GM23338 (cell line): Measurements from ENCODE around the gene DDX39B. TPM values are rescaled to one million over a fixed set of nuclear protein-coding genes. Genes with fewer than 3 reads are reported as not detected.
A peak's percentile ranks its signal among the peaks of the same experiment; 100 is the strongest.

ENCODE experiments used
- ATAC-seq: fragments of 200-7000 bp; cut with Tn5 transposase; 3 replicates; pipeline ENCODE4 v1.9.1; 2020
- DNase-seq: peaks from one replicate; pipeline ENCODE4 v3.0.0-alpha.2; 2015; ENCODE audit warnings: low spot score
- H2AFZ ChIP-seq: fragments of 200-600 bp; sonication (generic); 2 replicates; pipeline ENCODE4 v1.8.0; 2016; ENCODE audit warnings: antibody characterized with exemption, mild to moderate bottlenecking, moderate library complexity
- H3F3A ChIP-seq: fragments of 200-600 bp; sonication (generic); replicated peaks from 2 replicates; pipeline ENCODE4 v1.8.0; 2017; ENCODE audit warnings: antibody characterized with exemption, mixed run types, low read depth
- H3K27ac ChIP-seq: fragments of 200-600 bp; sonication (generic); 2 replicates; pipeline ENCODE4 v1.6.1; 2016; ENCODE audit warnings: low read depth
- H3K27me3 ChIP-seq: fragments of 200-600 bp; sonication (generic); 2 replicates; pipeline ENCODE4 v1.8.0; 2016; ENCODE audit warnings: mild to moderate bottlenecking, mixed run types, moderate library complexity; ENCODE audit not compliant: insufficient read depth
- H3K36me3 ChIP-seq: fragments of 200-600 bp; sonication (generic); 2 replicates; pipeline ENCODE4 v1.8.0; 2016; ENCODE audit warnings: mild to moderate bottlenecking; ENCODE audit not compliant: insufficient read depth
- H3K4me1 ChIP-seq: fragments of 200-600 bp; sonication (generic); 2 replicates; pipeline ENCODE4 v1.8.0; 2016; ENCODE audit warnings: mild to moderate bottlenecking, moderate library complexity; ENCODE audit not compliant: insufficient read depth
- H3K4me2 ChIP-seq: fragments of 200-600 bp; sonication (generic); 2 replicates; pipeline ENCODE4 v1.7.1; 2017; ENCODE audit warnings: mixed run types
- H3K4me3 ChIP-seq: fragments of 200-600 bp; sonication (generic); 2 replicates; pipeline ENCODE4 v1.6.1; 2016; ENCODE audit warnings: mixed run types
- H3K79me2 ChIP-seq: fragments of 200-600 bp; sonication (generic); replicated peaks from 2 replicates; pipeline ENCODE4 v1.8.0; 2017; ENCODE audit warnings: mild to moderate bottlenecking; ENCODE audit not compliant: insufficient read depth
- H3K9me2 ChIP-seq: fragments of 200-600 bp; sonication (generic); 2 replicates; pipeline ENCODE4 v1.8.0; 2017; ENCODE audit not compliant: insufficient read depth
- H4K20me1 ChIP-seq: fragments of 200-600 bp; sonication (generic); replicated peaks from 2 replicates; pipeline ENCODE4 v1.8.0; 2017; ENCODE audit warnings: mild to moderate bottlenecking; ENCODE audit not compliant: insufficient read depth
- H3K27ac Mint-ChIP-seq: 2 replicates; pipeline ENCODE4 v1.8.0; 2020; ENCODE audit warnings: inconsistent platforms, mild to moderate bottlenecking, moderate library complexity, mixed read lengths
- H3K27me3 Mint-ChIP-seq: 3 replicates; pipeline ENCODE4 v1.8.0; 2022; ENCODE audit warnings: low read depth, mild to moderate bottlenecking, moderate library complexity, mixed read lengths, inconsistent platforms; ENCODE audit not compliant: insufficient read depth, poor library complexity
- H3K36me3 Mint-ChIP-seq: 3 replicates; pipeline ENCODE4 v1.8.0; 2021; ENCODE audit warnings: low read depth, mild to moderate bottlenecking, inconsistent platforms, moderate library complexity, mixed read lengths
- H3K4me1 Mint-ChIP-seq: 3 replicates; pipeline ENCODE4 v1.8.0; 2020; ENCODE audit warnings: mild to moderate bottlenecking, inconsistent platforms, mixed read lengths
- H3K4me3 Mint-ChIP-seq: 3 replicates; pipeline ENCODE4 v1.8.0; 2021; ENCODE audit warnings: moderate library complexity, mild to moderate bottlenecking, inconsistent platforms, mixed read lengths
- H3K9me3 Mint-ChIP-seq: 3 replicates; pipeline ENCODE4 v1.8.0; 2020; ENCODE audit warnings: moderate library complexity, mild to moderate bottlenecking, inconsistent platforms, mixed read lengths
- CREB1 ChIP-seq: fragments of 250-450 bp; sonication (Bioruptor Pico); IDR thresholded peaks from 2 replicates; pipeline ENCODE4 v1.5.0; 2020; ENCODE audit warnings: low read depth, mild to moderate bottlenecking, moderate library complexity
- EZH2 ChIP-seq: fragments of 200-600 bp; sonication (generic); IDR thresholded peaks from one replicate; pipeline ENCODE4 v1.8.0; 2017; ENCODE audit warnings: antibody characterized with exemption, mild to moderate bottlenecking, low read depth; ENCODE audit not compliant: unreplicated experiment
- EZH2phosphoT487 ChIP-seq: fragments of 200-600 bp; sonication (generic); IDR thresholded peaks from one replicate; pipeline ENCODE4 v1.8.1; 2018; ENCODE audit warnings: antibody characterized with exemption; ENCODE audit not compliant: unreplicated experiment
- JUNB ChIP-seq: IDR thresholded peaks from one replicate; pipeline ENCODE4 v1.6.1; 2016; ENCODE audit warnings: antibody characterized with exemption; ENCODE audit not compliant: unreplicated experiment
- POLR2AphosphoS5 ChIP-seq: IDR thresholded peaks from 2 replicates; pipeline ENCODE4 v1.6.1; 2016; ENCODE audit warnings: antibody characterized with exemption, low read depth
- REST ChIP-seq: IDR thresholded peaks from one replicate; pipeline ENCODE4 v1.6.1; 2018; ENCODE audit warnings: antibody characterized with exemption; ENCODE audit not compliant: unreplicated experiment
- STAT1 ChIP-seq: IDR thresholded peaks from one replicate; pipeline ENCODE4 v1.6.1; 2016; ENCODE audit warnings: antibody characterized with exemption; ENCODE audit not compliant: unreplicated experiment
- ZNF114 ChIP-seq: fragments of 250-450 bp; sonication (Bioruptor Pico); IDR thresholded peaks from 2 replicates; pipeline ENCODE4 v1.5.0; 2020; ENCODE audit warnings: mild to moderate bottlenecking, moderate library complexity
- ZNF331 ChIP-seq: fragments of 250-450 bp; sonication (Bioruptor Pico); IDR thresholded peaks from 2 replicates; pipeline ENCODE4 v1.5.0; 2020; ENCODE audit warnings: low read depth, mild to moderate bottlenecking, moderate library complexity
- ZNF462 ChIP-seq: fragments of 250-450 bp; sonication (Bioruptor Pico); IDR thresholded peaks from 2 replicates; pipeline ENCODE4 v1.5.0; 2020; ENCODE audit warnings: mild to moderate bottlenecking, moderate library complexity
- polyA plus RNA-seq: library from polyadenylated mRNA; unstranded; fragments of >200 nt; fragmentation: Nextera tagmentation; extraction: Ambion mirVana; gene quantifications from 2 replicates; pipeline ENCODE4 v1.2.1, GENCODE V29; 2016
- total RNA-seq: library from RNA; depleted of rRNA; stranded (reverse); fragments of >200 nt; shearing (Covaris generic); gene quantifications from 2 replicates; pipeline ENCODE4 v1.2.3, GENCODE V29; 2014
- TF ChIP-seq, protein P1 (sequence below), 2 experiments: fragments of 200-600 bp in 1 of 2; sonication (generic) in 1 of 2; conservative IDR thresholded peaks; 2 replicates each; pipeline versions ENCODE4 v1.5.1 to v1.6.1; 2016 to 2017; ENCODE audit warnings: antibody characterized with exemption in 2 of 2, low read depth in 2 of 2, mild to moderate bottlenecking in 2 of 2, moderate library complexity in 1 of 2

DDX39B gene
- total and polyA plus RNA-seq, 2 experiments from 2014 or later = 341 to 849 TPM

DNA sequence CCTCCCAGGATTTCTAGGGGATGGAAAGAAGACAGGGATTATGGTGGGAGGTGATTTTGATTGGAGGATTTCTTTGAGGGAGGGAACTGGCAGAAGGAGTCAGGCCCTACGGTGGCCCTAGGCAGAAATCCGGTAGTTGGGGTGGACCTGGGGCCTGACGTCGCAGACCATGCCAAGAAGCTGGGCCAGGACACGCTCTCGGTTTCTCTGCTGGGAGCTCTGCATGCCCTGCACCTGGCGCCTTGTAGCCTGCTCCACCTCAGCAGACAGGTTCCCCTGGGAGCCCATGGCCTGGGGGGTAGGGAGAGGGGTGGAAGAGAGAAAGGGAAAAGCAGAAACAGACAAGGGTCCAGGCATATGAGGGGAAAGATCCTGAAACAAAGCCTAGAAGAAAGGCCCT is 3.5 kb upstream of the DDX39B start (continued):
- no peak for TF ChIP-seq ZNF462 (CRISPR knock-in tag)
- TF ChIP-seq JUNB = no peak
- no peak for TF ChIP-seq ZNF114 (CRISPR knock-in tag)
- TF ChIP-seq CREB1 = no peak
- no peak for TF ChIP-seq EZH2phosphoT487

DNA sequence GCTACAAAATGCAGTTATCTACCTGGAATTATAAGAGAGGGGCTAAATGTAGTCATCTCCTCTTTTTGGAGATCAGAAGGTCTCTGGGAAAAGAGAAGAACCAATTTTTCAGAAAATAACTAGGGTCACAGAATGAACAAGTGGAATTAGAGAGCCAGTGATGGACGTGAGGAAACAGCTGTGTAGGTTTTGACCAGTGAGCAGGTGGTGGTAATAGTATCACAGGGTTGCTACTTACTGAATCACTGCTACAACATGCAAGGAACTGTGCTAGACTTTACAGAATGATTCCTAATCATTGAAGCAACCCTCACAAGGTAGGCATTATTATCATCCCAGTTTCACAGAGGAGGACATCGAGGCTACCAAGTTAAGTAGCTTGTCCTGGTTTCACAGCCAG is 2.9 kb upstream of the DDX39B start:
- TF ChIP-seq ZNF331 = no peak
- no peak for TF ChIP-seq STAT1
- no peak for TF ChIP-seq EZH2
- TF ChIP-seq, protein P1, sequence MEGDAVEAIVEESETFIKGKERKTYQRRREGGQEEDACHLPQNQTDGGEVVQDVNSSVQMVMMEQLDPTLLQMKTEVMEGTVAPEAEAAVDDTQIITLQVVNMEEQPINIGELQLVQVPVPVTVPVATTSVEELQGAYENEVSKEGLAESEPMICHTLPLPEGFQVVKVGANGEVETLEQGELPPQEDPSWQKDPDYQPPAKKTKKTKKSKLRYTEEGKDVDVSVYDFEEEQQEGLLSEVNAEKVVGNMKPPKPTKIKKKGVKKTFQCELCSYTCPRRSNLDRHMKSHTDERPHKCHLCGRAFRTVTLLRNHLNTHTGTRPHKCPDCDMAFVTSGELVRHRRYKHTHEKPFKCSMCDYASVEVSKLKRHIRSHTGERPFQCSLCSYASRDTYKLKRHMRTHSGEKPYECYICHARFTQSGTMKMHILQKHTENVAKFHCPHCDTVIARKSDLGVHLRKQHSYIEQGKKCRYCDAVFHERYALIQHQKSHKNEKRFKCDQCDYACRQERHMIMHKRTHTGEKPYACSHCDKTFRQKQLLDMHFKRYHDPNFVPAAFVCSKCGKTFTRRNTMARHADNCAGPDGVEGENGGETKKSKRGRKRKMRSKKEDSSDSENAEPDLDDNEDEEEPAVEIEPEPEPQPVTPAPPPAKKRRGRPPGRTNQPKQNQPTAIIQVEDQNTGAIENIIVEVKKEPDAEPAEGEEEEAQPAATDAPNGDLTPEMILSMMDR (conservative IDR thresholded peaks at IDR 0.05; ENCODE audit: low read depth in 2 of 2) = no peak
- TF ChIP-seq CREB1 = no peak
- TF ChIP-seq JUNB = no peak
- TF ChIP-seq POLR2AphosphoS5 = no peak
- no peak for TF ChIP-seq REST
- Histone ChIP-seq H3F3A (peaks cover 11% of the 10 kb centered on the region), H3K4me2 (no peak overlapping the region), H3K36me3 (peaks cover 16% of the 10 kb centered on the region), H2AFZ (no peak overlapping the region), H3K79me2 (peaks cover 37% of the 10 kb centered on the region), H3K9me2 (no peaks in the 10 kb centered on the region), H3K4me3 (no peak overlapping the region), H3K27ac (no peak overlapping the region), H3K27me3 (no peaks in the 10 kb centered on the region), H4K20me1 (peaks cover 12% of the 10 kb centered on the region), H3K4me1 (peaks cover 21% of the 10 kb centered on the region)
- Mint-ChIP-seq H3K4me1 (peaks cover 27% of the 10 kb centered on the region), H3K27me3 (peaks cover 12% of the 10 kb centered on the region), H3K9me3 (no peaks in the 10 kb centered on the region; the same call in 2 of the 3 replicates), H3K36me3 (peaks cover 34% of the 10 kb centered on the region), H3K27ac (no peak overlapping the region), H3K4me3 (peak overlapping the region; percentile 22; the same call in 2 of the 3 replicates)
- ATAC-seq = no peak
- no peak for DNase-seq
